Spinal cord (tissue), 10 donors: ENCODE data around the gene OR2AT4. TPM values are rescaled to one million over a fixed set of nuclear protein-coding genes. Genes with fewer than 3 reads are reported as not detected.
"Not testable (repeated sequence)": the region's sequence is repeated elsewhere in the genome, so short reads cannot be mapped to it uniquely, and the experiment has no call there.

Source experiments
- DNase-seq, 6 donors: peaks; one replicate each; pipeline versions ENCODE4 v3.0.0 to v3.0.0-alpha.2; 2013 to 2015; ENCODE audit warnings: low spot score in 6 of 6, low read depth in 4 of 6
- H3K27ac ChIP-seq: one replicate; pipeline ENCODE4 v1.5.1; 2013; ENCODE audit warnings: low read depth, low read length, control low read depth
- H3K27me3 ChIP-seq: one replicate; pipeline ENCODE4 v1.6.1; 2013; ENCODE audit warnings: low read length; ENCODE audit not compliant: control insufficient read depth, insufficient read depth
- H3K36me3 ChIP-seq: one replicate; pipeline ENCODE4 v1.6.1; 2013; ENCODE audit warnings: low read length; ENCODE audit not compliant: control insufficient read depth, insufficient read depth
- H3K4me1 ChIP-seq: one replicate; pipeline ENCODE4 v1.6.1; 2013; ENCODE audit warnings: low read length; ENCODE audit not compliant: control insufficient read depth, insufficient read depth
- H3K4me3 ChIP-seq: one replicate; pipeline ENCODE4 v1.5.1; 2013; ENCODE audit warnings: low read depth, low read length, control low read depth
- H3K9me3 ChIP-seq: one replicate; pipeline ENCODE4 v1.6.1; 2013; ENCODE audit warnings: low read length; ENCODE audit not compliant: control insufficient read depth, insufficient read depth
- WGBS: methylation state at CpG from one replicate; pipeline ENCODE4 v1.1.5; 2013; ENCODE audit warnings: missing lambda C conversion rate; ENCODE audit not compliant: insufficient coverage; 5-methylcytosine and 5-hydroxymethylcytosine counted together
- polyA plus RNA-seq, 2 donors: library from polyadenylated mRNA; unstranded; fragments of 120-200 nt; gene quantifications; one replicate each; pipeline ENCODE4 v1.2.1, GENCODE V29; 2013; ENCODE audit not compliant: insufficient read length in 2 of 2
- total RNA-seq, 2 donors: library from RNA; depleted of rRNA in 1 of 2; stranded (reverse); fragments of 120-200 nt in 1 of 2; fragments of >200 nt in 1 of 2; gene quantifications; one replicate each; pipeline versions ENCODE4 v1.2.3 to v1.2.4, GENCODE V29; 2013 to 2014
- donor health status: healthy.

OR2AT4 gene
- total and polyA plus RNA-seq, 4 donors, result under 0.01 to 0.10 (median 0.04) TPM

DNA sequence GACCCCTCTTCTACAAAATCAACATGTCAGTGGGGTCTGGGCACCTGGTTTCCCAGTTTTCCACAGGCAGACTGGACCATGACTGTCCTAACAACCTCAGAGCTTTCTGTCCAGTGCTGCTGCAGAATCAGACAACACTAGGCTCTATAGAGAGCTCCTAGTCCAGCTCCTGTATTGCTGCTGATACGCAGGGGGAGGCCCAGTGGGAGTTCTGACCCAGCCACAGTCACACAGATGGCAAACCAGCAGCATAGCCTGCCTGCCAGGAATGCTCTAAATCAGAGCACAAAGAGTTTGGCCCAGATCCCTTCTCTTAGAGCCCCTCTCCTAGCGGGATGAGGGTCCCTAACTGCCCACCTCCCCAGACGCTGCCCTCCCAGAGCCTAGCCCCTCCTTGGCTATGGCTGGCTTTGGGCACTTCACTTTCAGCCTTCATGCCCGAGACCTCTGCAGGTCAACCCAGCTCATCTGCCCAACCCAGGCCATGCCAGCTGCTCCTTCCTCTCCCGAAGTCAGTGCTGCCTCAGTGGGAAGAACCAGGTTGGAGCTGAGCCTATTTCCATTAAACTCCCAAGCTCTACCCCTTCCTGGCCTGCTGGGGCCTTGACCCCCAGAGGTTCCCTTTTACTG is 38.5 kb upstream of the OR2AT4 start:
- H3K27me3 ChIP-seq, result peaks cover under 1% of the 10 kb centered on the region
- H3K9me3 ChIP-seq, result no peaks in the 10 kb centered on the region
- DNase-seq, result peak in 1 of 6 donors; percentile 16
- no peak overlapping the region for H3K4me3 ChIP-seq
- H3K36me3 ChIP-seq, result no peaks in the 10 kb centered on the region
- 71% methylated on average over 5 of the region's 5 CpGs for WGBS
- no peak overlapping the region for H3K27ac ChIP-seq
- H3K4me1 ChIP-seq, result no peaks in the 10 kb centered on the region

DNA sequence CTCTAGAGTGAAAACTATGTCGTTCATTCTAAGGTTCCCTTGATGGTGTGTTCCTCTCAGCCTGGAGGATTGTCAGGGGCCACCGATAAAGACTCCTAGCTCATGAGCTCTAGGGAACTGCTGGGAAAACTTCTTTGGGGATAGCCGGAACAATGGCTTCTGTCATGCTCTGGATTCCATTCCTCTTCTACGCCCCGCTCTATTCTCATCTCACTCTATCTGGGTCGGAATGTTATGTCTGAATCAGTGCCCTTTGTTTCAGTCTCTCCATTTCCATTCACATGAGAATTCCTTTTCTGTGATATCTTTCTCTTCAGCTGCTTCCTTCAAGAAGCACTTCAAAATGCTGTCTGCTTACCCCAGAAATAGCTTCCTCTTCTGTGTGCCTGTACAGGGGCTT is 37.3 kb upstream of the OR2AT4 start:
- DNase-seq, result no peak

DNA sequence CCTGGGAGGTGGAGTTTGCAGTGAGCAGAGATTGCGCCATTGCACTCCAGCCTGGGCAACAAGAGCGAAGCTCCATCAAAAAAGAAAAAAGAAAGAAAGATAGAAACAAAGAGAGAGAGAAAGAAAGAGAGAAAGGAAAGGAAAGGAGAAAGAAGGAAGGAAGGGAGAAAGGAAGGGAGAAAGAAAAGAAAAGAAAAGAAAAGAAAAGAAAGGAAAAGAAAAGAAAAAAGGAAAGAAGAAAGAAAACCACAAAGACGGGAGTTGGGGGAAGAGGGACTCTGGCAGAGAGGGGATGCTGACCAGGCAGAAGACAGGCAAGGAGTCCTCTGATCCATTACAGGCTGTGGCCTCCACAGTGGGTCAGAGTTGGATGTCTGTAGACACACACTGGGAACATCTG is 35.4 kb upstream of the OR2AT4 start:
- Histone ChIP-seq H3K4me1 (no peaks in the 10 kb centered on the region), H3K27me3 (no peaks in the 10 kb centered on the region), H3K9me3 (peaks cover 3% of the 10 kb centered on the region), H3K27ac (no peak overlapping the region), H3K4me3 (no peak overlapping the region), H3K36me3 (no peaks in the 10 kb centered on the region)
- no peak for DNase-seq
- 90% methylated on average over 3 of the region's 3 CpGs for WGBS

More for the DNA sequence above, 37.3 kb upstream of the OR2AT4 start:
- no peaks in the 10 kb centered on the region for H3K27me3 ChIP-seq
- no peaks in the 10 kb centered on the region for H3K9me3 ChIP-seq
- 58% methylated on average over 6 of the region's 6 CpGs for WGBS
- no peak overlapping the region for H3K4me3 ChIP-seq
- no peaks in the 10 kb centered on the region for H3K36me3 ChIP-seq
- H3K27ac ChIP-seq, result no peak overlapping the region
- no peaks in the 10 kb centered on the region for H3K4me1 ChIP-seq

DNA sequence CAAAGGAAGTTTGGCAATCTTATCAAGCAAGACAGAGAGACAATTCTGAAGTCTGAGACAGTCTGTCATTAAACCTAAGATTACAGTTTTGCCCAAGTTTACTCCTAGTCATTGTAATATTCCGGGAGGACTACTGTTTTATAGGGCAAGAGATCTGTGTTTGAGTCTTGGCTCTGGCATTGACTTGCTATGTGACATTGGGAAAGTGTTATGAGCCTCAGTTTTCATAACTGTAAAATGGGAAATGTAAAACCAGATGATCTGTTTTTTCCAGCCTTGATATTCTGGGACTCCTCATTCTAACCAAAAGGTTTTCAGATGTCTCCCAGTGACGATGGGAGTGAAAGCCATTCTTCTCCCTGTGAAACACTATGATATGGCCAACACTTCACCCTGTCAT is 29.9 kb upstream of the OR2AT4 start:
- Histone ChIP-seq H3K27ac (no peak overlapping the region), H3K9me3 (peaks cover 3% of the 10 kb centered on the region), H3K4me3 (no peak overlapping the region), H3K36me3 (no peaks in the 10 kb centered on the region), H3K27me3 (no peaks in the 10 kb centered on the region), H3K4me1 (no peaks in the 10 kb centered on the region)
- DNase-seq, result no peak
- WGBS, result 80% methylated on average over 1 of the region's 2 CpGs

DNA sequence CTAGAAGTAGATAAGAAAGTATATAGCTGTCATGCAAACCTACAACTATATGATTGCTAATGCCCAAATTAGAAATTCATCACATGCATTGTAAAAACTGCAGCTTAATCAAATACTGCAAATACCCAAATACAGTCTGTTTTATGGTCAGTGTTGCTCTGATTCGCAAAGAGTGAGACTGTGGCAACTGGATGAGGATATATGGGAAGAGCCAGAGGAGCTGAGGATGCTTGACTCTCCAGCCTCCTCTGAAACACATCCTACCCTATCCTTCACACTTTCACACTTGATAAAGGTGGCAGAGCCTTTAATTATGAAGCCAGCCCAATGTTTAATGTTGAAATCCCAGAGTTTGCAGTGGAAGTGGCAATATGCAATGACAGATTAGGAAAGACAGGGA is 21.9 kb upstream of the OR2AT4 start:
- no peak for DNase-seq
- Histone ChIP-seq H3K4me3 (no peak overlapping the region), H3K9me3 (no peaks in the 10 kb centered on the region), H3K4me1 (no peaks in the 10 kb centered on the region), H3K27me3 (no peaks in the 10 kb centered on the region), H3K36me3 (no peaks in the 10 kb centered on the region), H3K27ac (no peak overlapping the region)
- WGBS, result no CpG with 5 or more reads among the region's 1 CpG

DNA sequence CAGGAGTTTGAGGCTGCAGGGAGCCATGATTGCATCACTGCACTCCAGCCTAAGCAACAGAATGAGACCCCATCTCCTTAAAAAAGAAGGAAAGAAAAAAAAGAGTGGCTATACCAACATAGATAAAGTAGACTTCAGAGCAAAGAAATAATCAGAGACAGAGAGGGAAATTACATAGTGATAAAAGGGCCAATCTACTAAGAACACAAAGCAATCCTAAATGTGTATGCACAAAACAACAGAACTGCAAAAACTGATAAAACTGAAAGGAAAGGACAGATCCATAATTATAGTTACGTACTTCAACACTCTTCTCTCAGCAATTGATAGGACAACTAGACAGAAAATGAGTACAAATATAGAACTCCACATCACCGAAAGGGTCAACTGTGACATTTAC is 17.8 kb upstream of the OR2AT4 start:
- Histone ChIP-seq H3K36me3 (no peaks in the 10 kb centered on the region), H3K4me1 (no peaks in the 10 kb centered on the region), H3K27ac (no peak overlapping the region), H3K27me3 (no peaks in the 10 kb centered on the region), H3K4me3 (no peak overlapping the region), H3K9me3 (peaks cover 3% of the 10 kb centered on the region)
- 100% methylated on average over 1 of the region's 2 CpGs for WGBS
- DNase-seq, result no peak

DNA sequence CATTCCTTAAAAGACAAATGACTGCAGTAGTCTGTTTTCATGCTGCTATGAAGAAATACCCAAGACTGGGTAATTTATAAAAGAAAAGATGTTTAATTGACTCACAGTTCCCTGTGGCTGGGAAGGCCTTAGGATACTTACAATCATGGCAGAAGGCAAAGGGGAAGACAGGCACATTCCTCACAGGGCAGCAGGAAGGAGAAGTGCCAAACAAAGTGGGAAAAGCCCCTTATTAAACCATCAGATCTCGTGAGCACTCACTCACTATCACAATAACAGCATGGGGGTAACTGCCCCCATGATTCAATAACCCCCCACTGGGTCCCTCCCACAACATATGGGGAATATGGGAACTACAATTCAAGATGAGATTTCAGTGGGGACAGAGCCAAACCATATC is 16.4 kb upstream of the OR2AT4 start:
- WGBS, result no CpG with 5 or more reads among the region's 1 CpG

DNA sequence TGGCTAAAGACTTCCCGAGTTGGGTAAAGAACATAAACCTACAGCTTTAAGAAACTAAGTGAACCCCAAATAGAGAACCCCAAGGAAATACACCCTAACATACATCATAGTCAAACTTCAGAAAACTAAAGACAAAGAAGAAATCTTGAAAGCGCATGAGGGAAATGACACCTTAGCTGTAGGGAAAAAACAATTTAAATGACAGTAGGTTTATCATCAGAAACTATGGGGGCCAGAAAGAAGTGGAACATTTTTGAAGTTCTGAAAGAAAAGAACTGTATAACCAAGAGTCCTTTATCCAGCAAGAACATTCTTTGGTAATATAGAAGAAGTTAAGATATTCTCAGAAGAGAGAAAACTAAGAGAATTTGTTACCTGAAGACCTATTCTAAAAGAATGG is 15.5 kb upstream of the OR2AT4 start:
- H3K27ac ChIP-seq, result no peak overlapping the region
- H3K27me3 ChIP-seq, result no peaks in the 10 kb centered on the region
- no peak overlapping the region for H3K4me3 ChIP-seq
- H3K9me3 ChIP-seq, result peaks cover 3% of the 10 kb centered on the region
- no peak for DNase-seq
- WGBS, result no CpG with 5 or more reads among the region's 2 CpGs
- no peaks in the 10 kb centered on the region for H3K4me1 ChIP-seq
- no peaks in the 10 kb centered on the region for H3K36me3 ChIP-seq

More for the DNA sequence above, 16.4 kb upstream of the OR2AT4 start:
- Histone ChIP-seq H3K27ac (no peak overlapping the region), H3K27me3 (no peaks in the 10 kb centered on the region), H3K4me1 (no peaks in the 10 kb centered on the region), H3K9me3 (peaks cover 3% of the 10 kb centered on the region), H3K4me3 (no peak overlapping the region), H3K36me3 (no peaks in the 10 kb centered on the region)
- no peak for DNase-seq

DNA sequence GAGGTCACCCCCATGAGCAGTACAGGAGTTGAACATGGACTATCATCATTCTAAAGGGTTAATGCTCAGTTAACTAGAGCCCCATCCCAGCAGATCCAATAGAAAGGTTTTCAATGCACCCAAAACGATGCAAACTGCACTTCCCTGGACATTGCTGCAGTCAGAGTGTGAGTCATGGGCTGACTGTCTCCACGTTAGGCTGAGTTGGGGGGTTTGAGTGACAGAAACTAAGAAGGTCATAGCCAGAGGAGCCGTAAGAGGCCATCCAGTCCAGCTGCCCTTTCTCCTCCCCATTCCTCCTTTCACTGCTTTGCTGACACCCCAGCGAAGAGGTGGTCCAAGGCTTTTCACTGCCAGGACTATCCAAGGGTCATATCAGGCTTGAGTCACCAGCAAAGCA is 10.5 kb upstream of the OR2AT4 start:
- no peak overlapping the region for H3K27ac ChIP-seq

DNA sequence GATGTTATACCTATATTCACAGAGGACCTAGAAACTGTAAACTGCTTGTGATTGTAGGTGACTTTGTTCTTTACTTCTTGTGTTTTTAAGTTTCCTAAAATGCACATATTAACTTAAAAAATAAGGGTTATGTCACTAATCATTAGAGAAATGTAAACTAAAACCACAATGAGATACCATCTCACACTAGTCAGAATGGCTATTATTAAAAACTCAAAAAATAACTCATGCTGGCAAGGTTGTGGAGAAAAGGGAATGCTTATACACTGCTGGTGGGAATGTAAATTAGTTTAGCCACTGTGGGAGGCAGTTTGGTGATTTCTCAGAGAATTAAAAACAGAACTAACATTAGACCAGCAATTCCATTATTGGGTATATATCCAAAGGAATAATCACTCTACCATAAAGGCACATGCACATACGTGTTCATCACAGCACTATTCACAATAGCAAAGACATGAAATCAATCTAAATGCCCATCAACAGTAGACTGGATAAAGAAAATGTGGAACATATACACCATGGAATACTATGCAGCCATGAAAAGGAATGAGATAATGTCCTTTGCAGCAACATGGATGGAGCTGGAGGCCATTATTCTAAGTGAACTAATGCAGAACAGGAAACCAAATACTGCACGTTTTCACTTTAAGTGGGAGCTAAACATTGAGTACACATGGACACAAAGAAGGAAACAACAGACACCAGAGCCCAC is 9.4 kb upstream of the OR2AT4 start:
- DNase-seq, H3K4me1 ChIP-seq, H3K36me3 ChIP-seq, H3K27me3 ChIP-seq, H3K9me3 ChIP-seq, H3K27ac ChIP-seq, H3K4me3 ChIP-seq: not testable (repeated sequence)
- no CpG with 5 or more reads among the region's 2 CpGs for WGBS

More for the DNA sequence above, 10.5 kb upstream of the OR2AT4 start:
- H3K27me3 ChIP-seq, result no peaks in the 10 kb centered on the region
- H3K4me3 ChIP-seq, result no peak overlapping the region
- H3K4me1 ChIP-seq, result no peaks in the 10 kb centered on the region
- no peak for DNase-seq
- no peaks in the 10 kb centered on the region for H3K36me3 ChIP-seq
- peaks cover 3% of the 10 kb centered on the region for H3K9me3 ChIP-seq
- 67% methylated on average over 4 of the region's 4 CpGs for WGBS
